ENCODE measurements around the gene MYO5B. TPM values are rescaled to one million over a fixed set of nuclear protein-coding genes. Genes with fewer than 3 reads are reported as not detected.
"Not testable (repeated sequence)": the region's sequence is repeated elsewhere in the genome, so short reads cannot be mapped to it uniquely, and the experiment has no call there.

MYO5B gene
- polyA plus RNA-seq, 2 donors: 35.3 to 38.5 TPM

DNA sequence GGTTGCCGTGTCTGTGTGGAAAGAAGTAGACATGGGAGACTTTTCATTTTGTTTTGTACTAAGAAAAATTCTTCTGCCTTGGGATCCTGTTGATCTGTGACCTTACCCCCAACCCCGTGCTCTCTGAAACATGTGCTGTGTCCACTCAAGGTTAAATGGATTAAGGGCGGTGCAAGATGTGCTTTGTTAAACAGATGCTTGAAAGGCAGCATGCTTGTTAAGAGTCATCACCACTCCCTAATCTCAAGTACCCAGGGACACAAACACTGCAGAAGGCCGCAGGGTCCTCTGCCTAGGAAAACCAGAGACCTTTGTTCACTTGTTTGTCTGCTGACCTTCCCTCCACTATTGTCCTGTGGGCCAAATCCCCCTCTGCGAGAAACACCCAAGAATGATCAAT lies 394.5 kb downstream of the MYO5B start:
- 100% methylated on average over 4 of the region's 5 CpGs for WGBS, 2 donors
- H3K27ac ChIP-seq (ENCODE audit: low read depth in 2 of 2, low read length in 1 of 2); H3K4me3 ChIP-seq (ENCODE audit: low read depth in 1 of 2, low read length in 2 of 2); H3K9me3 ChIP-seq (ENCODE audit: control insufficient read depth in 2 of 2, insufficient read depth in 1 of 2, low read depth in 1 of 2, low read length in 1 of 2); H3K36me3 ChIP-seq (ENCODE audit: control insufficient read depth in 2 of 2, insufficient read depth in 2 of 2, low read length in 1 of 2); H3K4me1 ChIP-seq (ENCODE audit: control insufficient read depth in 2 of 2, insufficient read depth in 2 of 2, low read length in 1 of 2); H3K27me3 ChIP-seq (ENCODE audit: control insufficient read depth in 1 of 2, insufficient read depth in 2 of 2, low read length in 2 of 2): not testable (repeated sequence)

DNA sequence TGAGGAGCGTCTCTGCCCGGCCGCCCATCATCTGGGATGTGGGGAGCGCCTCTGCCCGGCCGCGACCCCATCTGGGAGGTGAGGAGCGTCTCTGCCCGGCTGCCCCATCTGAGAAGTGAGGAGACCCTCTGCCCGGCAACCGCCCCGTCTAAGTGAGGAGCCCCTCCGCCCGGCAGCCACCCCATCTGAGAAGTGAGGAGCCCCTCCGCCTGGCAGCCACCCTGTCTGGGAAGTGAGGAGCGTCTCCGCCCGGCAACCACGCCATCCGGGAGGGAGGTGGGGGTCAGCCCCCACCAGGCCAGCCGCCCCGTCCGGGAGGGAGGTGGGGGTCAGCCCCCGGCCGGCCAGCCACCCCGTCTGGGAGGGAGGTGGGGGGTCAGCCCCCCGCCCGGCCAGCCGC lies 395.1 kb downstream of the MYO5B start:
- H3K27ac ChIP-seq (ENCODE audit: low read depth in 2 of 2, low read length in 1 of 2); H3K9me3 ChIP-seq (ENCODE audit: control insufficient read depth in 2 of 2, insufficient read depth in 1 of 2, low read depth in 1 of 2, low read length in 1 of 2); H3K36me3 ChIP-seq (ENCODE audit: control insufficient read depth in 2 of 2, insufficient read depth in 2 of 2, low read length in 1 of 2); H3K27me3 ChIP-seq (ENCODE audit: control insufficient read depth in 1 of 2, insufficient read depth in 2 of 2, low read length in 2 of 2); H3K4me3 ChIP-seq (ENCODE audit: low read depth in 1 of 2, low read length in 2 of 2); H3K4me1 ChIP-seq (ENCODE audit: control insufficient read depth in 2 of 2, insufficient read depth in 2 of 2, low read length in 1 of 2): not testable (repeated sequence)
- 95 to 100% methylated on average over 8 to 20 of the region's 29 CpGs for WGBS, 2 donors

DNA sequence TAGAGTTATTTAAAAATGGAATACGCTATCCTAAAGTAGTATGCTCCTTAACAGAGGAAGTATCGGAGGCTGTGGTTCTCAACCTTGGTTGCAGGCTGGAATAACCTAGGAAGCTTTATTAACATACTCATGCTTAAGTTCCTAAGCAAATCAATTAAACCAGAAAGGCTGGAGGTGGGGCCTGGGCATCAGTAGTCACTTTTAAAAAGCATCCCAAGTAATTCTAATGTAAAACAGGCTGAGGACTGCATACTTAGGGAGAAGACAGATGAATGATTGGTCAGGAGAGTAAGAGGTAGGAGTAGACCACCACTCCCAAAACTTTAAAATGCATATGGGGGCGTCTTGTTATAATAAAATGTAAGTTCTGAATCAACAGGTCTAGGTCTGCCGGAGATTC lies 396.9 kb downstream of the MYO5B start:
- Histone ChIP-seq H3K4me3 (ENCODE audit: low read depth in 1 of 2, low read length in 2 of 2) (no peak overlapping the region), H3K27me3 (ENCODE audit: control insufficient read depth in 1 of 2, insufficient read depth in 2 of 2, low read length in 2 of 2) (no peaks in the 10 kb centered on the region), H3K4me1 (ENCODE audit: control insufficient read depth in 2 of 2, insufficient read depth in 2 of 2, low read length in 1 of 2) (no peaks in the 10 kb centered on the region), H3K9me3 (ENCODE audit: control insufficient read depth in 2 of 2, insufficient read depth in 1 of 2, low read depth in 1 of 2, low read length in 1 of 2) (no peaks in the 10 kb centered on the region), H3K36me3 (ENCODE audit: control insufficient read depth in 2 of 2, insufficient read depth in 2 of 2, low read length in 1 of 2) (peaks cover 0 to 2% of the 10 kb centered on the region in 2 donors), H3K27ac (ENCODE audit: low read depth in 2 of 2, low read length in 1 of 2) (no peak overlapping the region)
- 98 to 99% methylated on average over 4 of the region's 4 CpGs for WGBS, 2 donors

DNA sequence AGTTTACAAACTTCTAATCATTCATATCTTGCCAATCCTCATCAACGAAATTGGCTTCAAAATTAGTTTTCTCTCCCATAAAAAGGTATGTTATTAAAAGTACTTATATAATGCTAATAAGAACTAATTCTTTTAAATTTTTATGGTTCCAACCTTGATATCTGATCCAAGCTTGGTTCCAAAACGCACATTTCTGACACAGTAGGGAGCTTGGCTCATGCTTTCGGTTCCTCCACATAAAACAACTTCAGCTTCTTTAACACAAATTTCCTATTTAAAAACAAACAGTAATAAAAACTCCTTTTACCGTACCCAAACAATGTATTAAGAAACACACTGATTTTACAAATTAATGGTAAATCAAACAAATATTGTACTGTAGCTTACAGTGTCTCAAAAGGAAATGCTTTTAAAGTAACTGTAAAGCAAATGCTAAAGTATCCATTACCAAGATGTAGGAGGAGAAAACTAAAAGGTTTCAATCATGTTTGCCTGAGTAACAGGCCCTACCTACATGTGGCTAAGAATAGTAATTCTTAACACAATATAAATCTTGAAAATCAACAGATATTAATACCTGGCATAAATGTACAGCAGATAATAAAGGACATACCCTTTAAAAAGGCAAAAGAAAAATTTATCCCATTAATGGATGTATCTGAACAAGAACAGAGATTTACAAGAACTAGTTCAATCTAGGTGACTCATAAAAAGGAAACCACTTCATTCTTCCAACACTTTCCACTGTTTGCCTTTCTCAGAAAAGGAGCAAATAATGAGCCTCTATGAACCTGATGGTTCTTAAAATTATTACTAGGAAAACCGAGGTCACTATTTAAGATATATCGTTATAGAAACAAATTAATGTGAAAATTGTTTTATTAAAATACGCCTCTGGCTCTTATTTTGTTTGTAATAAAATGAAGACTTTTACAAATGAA lies 399.1 kb downstream of the MYO5B start:
- H3K4me3 ChIP-seq (ENCODE audit: low read depth in 1 of 2, low read length in 2 of 2): no peak overlapping the region
- H3K4me1 ChIP-seq (ENCODE audit: control insufficient read depth in 2 of 2, insufficient read depth in 2 of 2, low read length in 1 of 2): no peaks in the 10 kb centered on the region
- H3K27ac ChIP-seq (ENCODE audit: low read depth in 2 of 2, low read length in 1 of 2): no peak overlapping the region
- H3K36me3 ChIP-seq (ENCODE audit: control insufficient read depth in 2 of 2, insufficient read depth in 2 of 2, low read length in 1 of 2): peaks cover 0 to 2% of the 10 kb centered on the region in 2 donors
- no peaks in the 10 kb centered on the region for H3K27me3 ChIP-seq (ENCODE audit: control insufficient read depth in 1 of 2, insufficient read depth in 2 of 2, low read length in 2 of 2)
- WGBS, 2 donors: 90 to 93% methylated on average over 7 of the region's 7 CpGs
- no peaks in the 10 kb centered on the region for H3K9me3 ChIP-seq (ENCODE audit: control insufficient read depth in 2 of 2, insufficient read depth in 1 of 2, low read depth in 1 of 2, low read length in 1 of 2)

DNA sequence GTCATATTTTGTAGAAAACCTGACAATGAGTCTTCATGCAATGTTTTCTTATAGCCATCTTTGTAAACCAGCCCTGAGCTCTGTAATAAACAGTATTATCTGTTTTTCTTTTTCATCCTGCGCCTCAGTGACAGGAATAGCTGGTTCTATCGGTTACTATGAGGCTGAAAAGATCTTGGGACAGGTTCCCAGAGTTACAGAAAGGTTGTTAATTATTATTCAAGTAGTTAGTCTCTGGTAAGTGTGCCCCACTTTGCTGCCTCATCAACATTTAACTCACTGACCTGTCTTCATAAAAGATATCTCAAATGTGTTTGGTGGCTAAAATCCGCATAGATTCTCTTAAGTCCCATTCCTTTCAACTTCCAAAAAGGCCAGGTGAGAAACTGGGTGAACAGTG lies 400.2 kb downstream of the MYO5B start:
- WGBS, 2 donors: 79 to 94% methylated on average over 3 of the region's 3 CpGs
- H3K27me3 ChIP-seq (ENCODE audit: control insufficient read depth in 1 of 2, insufficient read depth in 2 of 2, low read length in 2 of 2): no peaks in the 10 kb centered on the region
- H3K27ac ChIP-seq (ENCODE audit: low read depth in 2 of 2, low read length in 1 of 2): no peak overlapping the region
- H3K36me3 ChIP-seq (ENCODE audit: control insufficient read depth in 2 of 2, insufficient read depth in 2 of 2, low read length in 1 of 2): peaks cover 0 to 2% of the 10 kb centered on the region in 2 donors
- no peaks in the 10 kb centered on the region for H3K4me1 ChIP-seq (ENCODE audit: control insufficient read depth in 2 of 2, insufficient read depth in 2 of 2, low read length in 1 of 2)
- no peaks in the 10 kb centered on the region for H3K9me3 ChIP-seq (ENCODE audit: control insufficient read depth in 2 of 2, insufficient read depth in 1 of 2, low read depth in 1 of 2, low read length in 1 of 2)
- no peak overlapping the region for H3K4me3 ChIP-seq (ENCODE audit: low read depth in 1 of 2, low read length in 2 of 2)

DNA sequence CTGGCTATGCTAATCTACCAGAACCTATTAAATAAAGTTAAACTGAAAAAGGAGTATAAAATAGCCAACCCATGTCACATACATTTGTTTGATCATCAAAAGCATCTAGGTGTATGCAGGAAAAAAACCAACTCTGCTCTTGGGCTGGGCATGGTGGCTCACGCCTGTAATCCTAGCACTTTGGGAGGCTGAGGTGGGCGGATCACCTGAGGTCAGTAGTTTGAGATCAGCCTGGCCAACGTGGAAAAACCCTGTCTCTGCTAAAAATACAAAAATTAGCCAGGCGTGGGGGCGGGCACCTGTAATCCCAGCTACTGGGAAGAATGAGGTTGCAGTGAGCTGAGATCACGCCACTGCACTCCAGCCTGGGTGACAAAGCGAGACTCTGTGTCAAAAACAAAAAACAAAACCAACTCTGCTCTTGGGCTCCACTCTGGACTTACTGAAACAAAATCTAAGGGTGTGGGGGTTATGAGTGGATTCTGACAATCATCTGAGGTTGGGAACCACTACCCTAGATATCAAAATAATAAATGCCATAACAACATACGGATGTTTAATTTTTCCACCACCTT lies 405.3 kb downstream of the MYO5B start:
- not testable (repeated sequence) for H3K36me3 ChIP-seq (ENCODE audit: control insufficient read depth in 2 of 2, insufficient read depth in 2 of 2, low read length in 1 of 2)
- 90 to 91% methylated on average over 8 of the region's 8 CpGs for WGBS, 2 donors

DNA sequence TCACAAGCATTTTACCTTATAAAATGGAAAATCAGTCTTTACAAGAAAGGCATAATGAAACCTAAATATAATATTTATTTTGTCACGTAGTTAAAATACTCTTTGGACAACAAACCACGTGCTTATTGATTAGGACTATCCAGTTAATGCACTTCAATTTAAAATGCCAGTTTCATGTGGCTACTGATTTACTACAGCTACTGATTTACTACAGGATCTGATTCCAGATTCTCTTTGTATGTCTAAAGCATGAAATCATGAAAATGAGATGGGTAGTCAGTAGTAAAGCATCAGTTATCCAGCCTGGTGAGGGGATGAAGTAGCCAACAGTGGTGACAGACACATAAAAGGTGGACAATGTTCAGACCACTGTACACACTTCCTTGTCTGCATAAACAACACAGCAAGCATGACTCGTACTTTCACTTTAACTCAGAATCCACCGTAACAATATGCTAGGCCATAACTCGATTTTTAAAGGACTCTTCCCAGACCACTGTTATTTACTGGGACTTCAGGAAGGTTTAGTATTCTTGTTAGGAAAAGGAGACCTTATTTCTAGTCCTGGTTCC lies 406.5 kb downstream of the MYO5B start:
- Histone ChIP-seq H3K27ac (ENCODE audit: low read depth in 2 of 2, low read length in 1 of 2) (no peak overlapping the region), H3K9me3 (ENCODE audit: control insufficient read depth in 2 of 2, insufficient read depth in 1 of 2, low read depth in 1 of 2, low read length in 1 of 2) (no peaks in the 10 kb centered on the region), H3K4me1 (ENCODE audit: control insufficient read depth in 2 of 2, insufficient read depth in 2 of 2, low read length in 1 of 2) (no peaks in the 10 kb centered on the region), H3K27me3 (ENCODE audit: control insufficient read depth in 1 of 2, insufficient read depth in 2 of 2, low read length in 2 of 2) (no peaks in the 10 kb centered on the region), H3K36me3 (ENCODE audit: control insufficient read depth in 2 of 2, insufficient read depth in 2 of 2, low read length in 1 of 2) (no peaks in the 10 kb centered on the region), H3K4me3 (ENCODE audit: low read depth in 1 of 2, low read length in 2 of 2) (no peak overlapping the region)
- 48 to 61% methylated on average over 5 of the region's 5 CpGs for WGBS, 2 donors

More for the DNA sequence above, 405.3 kb downstream of the MYO5B start:
- H3K27ac ChIP-seq (ENCODE audit: low read depth in 2 of 2, low read length in 1 of 2); H3K4me1 ChIP-seq (ENCODE audit: control insufficient read depth in 2 of 2, insufficient read depth in 2 of 2, low read length in 1 of 2); H3K4me3 ChIP-seq (ENCODE audit: low read depth in 1 of 2, low read length in 2 of 2); H3K9me3 ChIP-seq (ENCODE audit: control insufficient read depth in 2 of 2, insufficient read depth in 1 of 2, low read depth in 1 of 2, low read length in 1 of 2); H3K27me3 ChIP-seq (ENCODE audit: control insufficient read depth in 1 of 2, insufficient read depth in 2 of 2, low read length in 2 of 2): not testable (repeated sequence)

DNA sequence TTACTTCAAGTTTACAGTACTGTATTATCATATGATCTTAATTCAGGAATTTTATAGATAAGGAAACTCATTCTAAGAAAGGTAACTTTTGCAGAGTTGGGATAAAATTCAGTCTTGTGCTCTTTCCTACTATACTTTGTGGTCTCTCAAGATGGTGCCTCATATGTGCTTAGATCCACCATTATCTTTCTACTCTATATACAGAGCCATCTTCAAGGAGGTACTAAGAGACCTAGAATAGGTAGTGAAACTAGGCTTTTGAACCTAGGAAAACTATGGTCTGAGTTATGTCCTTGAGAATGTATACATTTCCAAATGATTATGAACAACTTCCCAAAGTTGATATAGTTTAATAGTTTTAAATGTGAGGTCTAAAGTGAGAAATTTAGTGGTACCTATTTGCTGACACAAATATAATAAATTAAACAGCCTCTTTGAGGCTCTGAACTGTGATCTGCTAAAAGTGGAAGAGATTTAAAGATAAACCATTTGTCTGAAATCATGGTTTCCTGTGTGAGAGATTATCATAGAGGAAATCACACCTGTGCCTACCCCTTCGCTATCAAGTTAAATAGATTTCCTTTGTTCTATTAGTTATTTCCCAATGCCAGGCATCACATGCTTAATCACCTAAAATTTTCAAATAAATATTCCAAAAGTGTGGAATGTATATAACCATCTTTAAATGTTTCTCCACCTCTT lies 408.8 kb downstream of the MYO5B start:
- no peaks in the 10 kb centered on the region for H3K27me3 ChIP-seq (ENCODE audit: control insufficient read depth in 1 of 2, insufficient read depth in 2 of 2, low read length in 2 of 2)
- no peak overlapping the region for H3K4me3 ChIP-seq (ENCODE audit: low read depth in 1 of 2, low read length in 2 of 2)
- no peak overlapping the region for H3K27ac ChIP-seq (ENCODE audit: low read depth in 2 of 2, low read length in 1 of 2)
- no peaks in the 10 kb centered on the region for H3K36me3 ChIP-seq (ENCODE audit: control insufficient read depth in 2 of 2, insufficient read depth in 2 of 2, low read length in 1 of 2)
- no peaks in the 10 kb centered on the region for H3K9me3 ChIP-seq (ENCODE audit: control insufficient read depth in 2 of 2, insufficient read depth in 1 of 2, low read depth in 1 of 2, low read length in 1 of 2)
- 80 to 83% methylated on average over 1 of the region's 1 CpG for WGBS, 2 donors
- no peaks in the 10 kb centered on the region for H3K4me1 ChIP-seq (ENCODE audit: control insufficient read depth in 2 of 2, insufficient read depth in 2 of 2, low read length in 1 of 2)

DNA sequence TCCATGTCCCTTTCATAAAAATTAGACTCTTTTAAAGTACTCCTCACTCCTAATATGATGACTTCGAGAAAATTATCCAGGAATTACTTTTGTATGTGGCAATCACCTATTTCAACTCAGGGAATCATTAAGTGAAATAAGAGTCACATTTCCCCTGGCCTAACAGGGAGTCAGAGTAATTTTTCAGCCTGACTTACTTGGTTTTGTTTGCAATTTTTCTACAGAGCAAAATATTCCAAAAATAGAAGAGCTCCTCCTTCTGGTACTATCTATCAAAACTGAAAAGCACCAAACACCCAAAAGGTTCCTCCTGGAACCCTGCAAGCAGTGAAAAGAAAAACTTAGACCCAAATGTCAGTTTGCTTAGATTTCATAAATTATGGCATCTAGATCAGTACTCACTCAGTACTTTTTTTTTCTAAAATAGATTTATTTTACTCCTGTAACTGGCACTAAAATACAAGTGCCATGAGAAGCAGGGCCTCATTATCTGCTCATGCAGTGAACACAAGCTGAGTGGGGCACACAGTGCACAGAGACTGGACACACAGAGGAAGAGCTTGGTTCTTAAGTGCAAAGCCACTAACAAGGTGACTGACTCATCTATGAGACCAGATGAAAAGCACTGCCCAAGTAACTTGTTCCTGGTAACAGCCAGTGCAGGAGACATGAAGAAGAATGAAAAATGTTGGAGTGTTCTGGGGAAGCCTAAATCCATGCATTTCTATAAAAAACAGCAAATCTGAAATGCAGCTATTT lies 410.3 kb downstream of the MYO5B start:
- no peaks in the 10 kb centered on the region for H3K36me3 ChIP-seq (ENCODE audit: control insufficient read depth in 2 of 2, insufficient read depth in 2 of 2, low read length in 1 of 2)
- no peaks in the 10 kb centered on the region for H3K4me1 ChIP-seq (ENCODE audit: control insufficient read depth in 2 of 2, insufficient read depth in 2 of 2, low read length in 1 of 2)
- 59 to 63% methylated on average over 1 of the region's 1 CpG for WGBS, 2 donors
- no peak overlapping the region for H3K4me3 ChIP-seq (ENCODE audit: low read depth in 1 of 2, low read length in 2 of 2)
- no peak overlapping the region for H3K27ac ChIP-seq (ENCODE audit: low read depth in 2 of 2, low read length in 1 of 2)
- no peaks in the 10 kb centered on the region for H3K9me3 ChIP-seq (ENCODE audit: control insufficient read depth in 2 of 2, insufficient read depth in 1 of 2, low read depth in 1 of 2, low read length in 1 of 2)
- H3K27me3 ChIP-seq (ENCODE audit: control insufficient read depth in 1 of 2, insufficient read depth in 2 of 2, low read length in 2 of 2): no peaks in the 10 kb centered on the region
